NCI-H1048 (cell line): ENCODE results near the gene ST8SIA5.

ENCODE experiments used
- DNase-seq: peaks from one replicate; lab custom pipeline; 2025; lab: John Stamatoyannopoulos, UW

Gene ST8SIA5

GRCh38 chr18:46668694-46669093 lies 88.2 kb downstream of the ST8SIA5 start:
- no peak for DNase-seq

- no peak for DNase-seq
Observed at GRCh38 chr18:46668135-46668534, 88.7 kb downstream of the ST8SIA5 start.

- no peak for DNase-seq
Observed at GRCh38 chr18:46663539-46663938, 93.3 kb downstream of the ST8SIA5 start.

- no peak for DNase-seq
Observed at GRCh38 chr18:46660957-46661749, 95.7 kb downstream of the ST8SIA5 start.

- DNase-seq, result no peak
Observed at GRCh38 chr18:46659484-46659883, 97.4 kb downstream of the ST8SIA5 start.

- DNase-seq, result no peak
Observed at GRCh38 chr18:46657115-46657955, 99.5 kb downstream of the ST8SIA5 start, which contains the start of gene LOXHD1. TSS of gene LOXHD1 (minus strand) at chr18:46657220. CDS start at chr18:46657033, 187 bp downstream.

GRCh38 chr18:46656326-46657114 lies 100.3 kb downstream of the ST8SIA5 start:
- no peak for DNase-seq

GRCh38 chr18:46652372-46652771 lies 104.5 kb downstream of the ST8SIA5 start:
- no peak for DNase-seq

GRCh38 chr18:46650681-46651080 lies 106.2 kb downstream of the ST8SIA5 start:
- DNase-seq, result no peak

- no peak for DNase-seq
Observed at GRCh38 chr18:46649071-46649862, 107.6 kb downstream of the ST8SIA5 start.

GRCh38 chr18:46646468-46646867 lies 110.4 kb downstream of the ST8SIA5 start:
- no peak for DNase-seq

- DNase-seq, result no peak
Observed at GRCh38 chr18:46642561-46642960, 114.3 kb downstream of the ST8SIA5 start.

- DNase-seq, result no peak
Observed at GRCh38 chr18:46641917-46642316, 114.9 kb downstream of the ST8SIA5 start.

- no peak for DNase-seq
Observed at GRCh38 chr18:46639386-46639785, 117.5 kb downstream of the ST8SIA5 start.

GRCh38 chr18:46636040-46636630 lies 120.7 kb downstream of the ST8SIA5 start:
- no peak for DNase-seq

GRCh38 chr18:46632401-46633071 lies 124.3 kb downstream of the ST8SIA5 start:
- no peak for DNase-seq

GRCh38 chr18:46630991-46631390 lies 125.9 kb downstream of the ST8SIA5 start:
- no peak for DNase-seq

GRCh38 chr18:46630160-46630559 lies 126.7 kb downstream of the ST8SIA5 start:
- no peak for DNase-seq

GRCh38 chr18:46629361-46629760 lies 127.5 kb downstream of the ST8SIA5 start:
- no peak for DNase-seq

GRCh38 chr18:46628206-46628605 lies 128.6 kb downstream of the ST8SIA5 start:
- no peak for DNase-seq
